Esophagus muscularis mucosa (tissue), 4 donors: Measurements from ENCODE around the gene NDUFS7. TPM values are rescaled to one million over a fixed set of nuclear protein-coding genes. Genes with fewer than 3 reads are reported as not detected.

Experiments
- DNase-seq: peaks from one replicate; pipeline ENCODE4 v3.0.0-alpha.2; 2017; ENCODE audit errors: extremely low spot score
- H3K27ac ChIP-seq, 4 donors: fragments of 200-600 bp; sonication (generic); replicated peaks in 1 of 4; 1 replicate in 3 of 4; 2 replicates in 1 of 4; pipeline ENCODE4 v1.5.1; 2016 to 2019; ENCODE audit warnings: mild to moderate bottlenecking in 1 of 4
- H3K27me3 ChIP-seq, 4 donors: fragments of 200-600 bp; sonication (generic); one replicate each; pipeline versions ENCODE4 v1.5.1 to v1.6.0; 2016 to 2019
- H3K36me3 ChIP-seq, 4 donors: fragments of 200-600 bp; sonication (generic); one replicate each; pipeline ENCODE4 v1.5.1; 2016 to 2019
- H3K4me1 ChIP-seq, 4 donors: fragments of 200-600 bp; sonication (generic); one replicate each; pipeline ENCODE4 v1.5.1; 2016 to 2019
- H3K4me3 ChIP-seq, 4 donors: fragments of 200-600 bp; sonication (generic); 1 replicate in 2 of 4; 2 replicates in 2 of 4; pipeline ENCODE4 v1.5.1; 2016 to 2019; ENCODE audit warnings: mild to moderate bottlenecking in 4 of 4, moderate library complexity in 1 of 4
- H3K9me3 ChIP-seq, 4 donors: fragments of 200-600 bp; sonication (generic); 1 replicate in 3 of 4; 2 replicates in 1 of 4; pipeline ENCODE4 v1.5.1; 2016 to 2019
- EP300 ChIP-seq: sonication (generic); formaldehyde crosslinking; IDR thresholded peaks from one replicate; pipeline ENCODE4 v1.6.1; 2017; ENCODE audit warnings: antibody characterized with exemption
- POLR2A ChIP-seq: fragments of 450-650 bp; IDR thresholded peaks from one replicate; pipeline ENCODE4 v1.6.1; 2017; ENCODE audit warnings: antibody characterized with exemption, moderate library complexity, mild to moderate bottlenecking, low read depth
- POLR2AphosphoS5 ChIP-seq, 2 donors: sonication (generic); formaldehyde crosslinking; IDR thresholded peaks; one replicate each; pipeline ENCODE4 v1.6.1; 2017; ENCODE audit warnings: antibody characterized with exemption in 2 of 2
- WGBS: methylation state at CpG from one replicate; pipeline ENCODE4 v1.1.5; 2018; 5-methylcytosine and 5-hydroxymethylcytosine counted together
- intact Hi-C: fragments of 100-400 bp; cut with DNase I; formaldehyde crosslinking; loops from one replicate; pipeline ENCODE4 v1.15.1; 2023
- total RNA-seq, 4 donors: library from RNA; depleted of rRNA; stranded (reverse); fragments of >200 nt; gene quantifications; one replicate each; pipeline versions ENCODE4 v1.1.0 to v1.2.1, GENCODE V29; 2016
- TF ChIP-seq, protein P1 (sequence below), 3 experiments: fragments of 200-600 bp in 2 of 3; fragments of 450-650 bp in 1 of 3; sonication (generic) in 2 of 3; IDR thresholded peaks; one replicate each; pipeline ENCODE4 v1.5.1; 2017 to 2019; ENCODE audit warnings: antibody characterized with exemption in 3 of 3, mild to moderate bottlenecking in 2 of 3, moderate library complexity in 1 of 3

The NDUFS7 gene
- total RNA-seq, 4 donors from 2014 or later, result 85.6 to 110 (median 89.4) TPM

DNA sequence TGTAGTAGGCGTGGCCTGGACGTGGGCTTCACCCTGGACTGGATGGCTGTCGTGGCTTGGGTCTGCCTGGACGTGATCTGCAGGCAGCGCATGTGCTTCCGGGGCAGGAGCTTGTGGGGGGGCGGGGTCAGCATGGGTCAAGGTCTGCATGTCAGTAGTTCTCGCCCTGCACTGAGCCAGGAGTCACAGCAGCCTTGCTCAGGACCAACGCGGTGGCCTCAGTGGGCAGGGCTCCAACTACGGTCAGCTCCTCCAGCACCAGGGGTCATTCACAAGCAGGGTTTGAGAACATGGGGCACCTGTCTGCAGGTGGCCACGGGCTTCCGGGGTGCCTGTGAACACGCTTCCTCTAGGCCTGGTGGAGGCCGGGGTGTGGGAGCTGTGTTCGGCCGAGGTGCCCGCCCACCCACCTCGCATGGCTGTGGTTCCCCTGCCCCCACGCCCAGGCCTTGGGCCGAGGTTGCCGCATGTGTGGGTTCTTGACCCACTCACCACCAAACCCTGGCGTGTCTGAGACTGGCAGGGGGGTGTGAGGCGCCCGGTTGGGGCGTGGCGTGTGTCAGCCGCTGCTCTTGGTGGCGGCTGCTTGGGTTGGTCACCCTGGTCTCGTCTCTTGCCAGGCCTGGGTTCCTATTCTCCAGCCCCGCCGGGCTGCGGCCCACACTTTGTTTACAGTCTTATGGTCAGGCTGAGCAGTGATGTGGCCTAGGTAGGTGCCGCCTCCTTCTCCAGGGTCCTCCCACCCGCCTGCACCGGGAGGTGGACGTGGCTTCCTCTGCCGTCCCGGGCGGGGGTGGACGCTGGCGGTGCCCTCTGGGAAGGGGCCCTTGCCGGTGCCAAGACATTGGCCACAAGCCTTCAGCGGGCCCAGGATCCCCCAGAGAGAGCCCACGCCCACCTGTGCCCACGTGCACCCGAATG, 49.7 kb downstream of the NDUFS7 start:
- H3K4me3 ChIP-seq, result no peak overlapping the region
- intact Hi-C loops, result no loop called here

DNA sequence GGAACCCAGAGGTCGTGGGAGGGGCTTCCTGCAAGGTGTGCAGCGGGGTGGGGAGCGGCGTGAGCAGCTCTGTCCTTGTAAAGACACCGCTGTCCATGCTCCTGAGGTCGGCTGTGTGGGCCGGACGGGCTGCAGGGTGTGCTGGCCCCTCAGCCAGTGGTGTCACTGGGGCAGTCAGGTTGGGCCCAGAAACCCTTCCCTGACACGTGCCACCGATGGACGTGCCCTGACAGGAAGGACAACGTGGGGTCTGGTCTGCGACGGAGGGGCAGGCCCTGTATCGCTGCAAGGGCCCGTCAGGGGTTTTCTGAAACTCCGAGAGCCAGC, 50.3 kb downstream of the NDUFS7 start:
- peaks cover 51 to 70% (median 67%) of the 10 kb centered on the region in 4 donors for H3K36me3 ChIP-seq
- WGBS, result 80% methylated on average over 8 of the region's 17 CpGs
- DNase-seq, result no peak
- no peaks in the 10 kb centered on the region for H3K9me3 ChIP-seq
- H3K27ac ChIP-seq, result no peak overlapping the region
- peaks cover 6 to 11% (median 8%) of the 10 kb centered on the region in 4 donors for H3K4me1 ChIP-seq
- TF ChIP-seq EP300 (no peak), POLR2A (no peak), POLR2AphosphoS5 (IDR thresholded peaks at IDR 0.05) (no peak)
- TF ChIP-seq, protein P1, sequence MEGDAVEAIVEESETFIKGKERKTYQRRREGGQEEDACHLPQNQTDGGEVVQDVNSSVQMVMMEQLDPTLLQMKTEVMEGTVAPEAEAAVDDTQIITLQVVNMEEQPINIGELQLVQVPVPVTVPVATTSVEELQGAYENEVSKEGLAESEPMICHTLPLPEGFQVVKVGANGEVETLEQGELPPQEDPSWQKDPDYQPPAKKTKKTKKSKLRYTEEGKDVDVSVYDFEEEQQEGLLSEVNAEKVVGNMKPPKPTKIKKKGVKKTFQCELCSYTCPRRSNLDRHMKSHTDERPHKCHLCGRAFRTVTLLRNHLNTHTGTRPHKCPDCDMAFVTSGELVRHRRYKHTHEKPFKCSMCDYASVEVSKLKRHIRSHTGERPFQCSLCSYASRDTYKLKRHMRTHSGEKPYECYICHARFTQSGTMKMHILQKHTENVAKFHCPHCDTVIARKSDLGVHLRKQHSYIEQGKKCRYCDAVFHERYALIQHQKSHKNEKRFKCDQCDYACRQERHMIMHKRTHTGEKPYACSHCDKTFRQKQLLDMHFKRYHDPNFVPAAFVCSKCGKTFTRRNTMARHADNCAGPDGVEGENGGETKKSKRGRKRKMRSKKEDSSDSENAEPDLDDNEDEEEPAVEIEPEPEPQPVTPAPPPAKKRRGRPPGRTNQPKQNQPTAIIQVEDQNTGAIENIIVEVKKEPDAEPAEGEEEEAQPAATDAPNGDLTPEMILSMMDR (IDR thresholded peaks at IDR 0.05), result no peak
- H3K4me3 ChIP-seq, result no peak overlapping the region
- intact Hi-C loops, result no loop called here
- no peaks in the 10 kb centered on the region for H3K27me3 ChIP-seq

More for the DNA sequence above, 49.7 kb downstream of the NDUFS7 start:
- 90% methylated on average over 12 of the region's 47 CpGs for WGBS
- Histone ChIP-seq H3K27ac (no peak overlapping the region), H3K27me3 (no peaks in the 10 kb centered on the region), H3K4me1 (peaks cover 4 to 12% (median 6%) of the 10 kb centered on the region in 4 donors), H3K9me3 (no peaks in the 10 kb centered on the region), H3K36me3 (peaks cover 56 to 76% (median 73%) of the 10 kb centered on the region in 4 donors)
- TF ChIP-seq POLR2A (no peak), EP300 (no peak), POLR2AphosphoS5 (IDR thresholded peaks at IDR 0.05) (no peak)
- TF ChIP-seq, protein P1 (IDR thresholded peaks at IDR 0.05), result no peak
- no peak for DNase-seq

DNA sequence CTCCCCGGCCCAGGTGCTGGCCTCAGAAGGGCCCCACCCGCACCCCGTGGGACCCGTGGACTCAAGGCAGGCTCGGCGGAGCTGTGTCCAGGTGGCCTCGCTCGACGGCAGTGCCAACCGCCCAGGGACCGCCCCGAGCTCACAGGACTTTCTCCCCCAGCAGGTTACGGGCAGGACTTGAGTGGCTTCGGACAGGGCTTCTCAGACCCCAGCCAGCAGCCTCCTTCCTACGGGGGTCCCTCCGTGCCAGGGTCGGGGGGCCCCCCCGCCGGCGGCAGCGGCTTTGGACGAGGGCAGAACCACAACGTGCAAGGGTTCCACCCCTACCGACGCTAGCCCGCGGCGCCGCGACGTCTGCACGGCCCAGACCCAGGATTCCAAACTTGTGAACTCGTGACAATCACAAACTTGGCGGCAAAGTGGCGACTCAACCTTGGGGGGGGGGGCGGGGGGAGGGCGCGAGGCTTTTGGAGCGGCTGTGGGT, 50.9 kb downstream of the NDUFS7 start:
- TF ChIP-seq EP300 (no peak), POLR2A (no peak), POLR2AphosphoS5 (IDR thresholded peaks at IDR 0.05) (no peak)
- TF ChIP-seq, protein P1 (IDR thresholded peaks at IDR 0.05), result no peak

DNA sequence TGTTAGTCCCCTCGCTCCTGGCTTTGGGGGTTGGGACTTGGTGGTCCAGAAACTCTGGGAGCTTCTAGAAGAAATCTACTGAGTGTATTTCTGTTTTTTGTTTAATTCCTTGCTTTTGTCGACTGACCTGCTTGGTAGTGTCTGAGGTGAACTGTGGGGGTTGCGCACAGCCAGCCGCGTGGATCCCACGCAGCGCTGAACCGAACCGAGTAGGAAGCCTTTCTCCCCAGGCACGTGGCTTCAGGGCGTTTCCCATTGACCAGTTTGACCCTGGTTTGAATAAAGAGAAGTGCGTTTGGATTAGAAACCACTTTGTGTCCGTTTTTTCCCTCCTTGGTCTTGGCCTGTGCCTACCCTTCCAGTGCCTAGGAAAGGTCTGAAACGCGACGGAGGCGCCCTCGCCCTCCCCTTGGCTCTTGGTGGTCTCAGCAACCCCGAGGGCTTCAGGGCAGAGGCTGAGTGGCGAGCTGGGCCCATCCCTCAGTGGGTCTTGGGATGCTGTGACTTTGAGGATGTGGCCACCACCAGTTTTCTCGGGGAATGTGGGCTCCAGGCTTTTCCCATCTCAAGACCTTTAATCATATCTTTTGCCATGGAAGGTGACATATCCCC, 51.8 kb downstream of the NDUFS7 start:
- Histone ChIP-seq H3K9me3 (no peaks in the 10 kb centered on the region), H3K27me3 (no peaks in the 10 kb centered on the region), H3K27ac (no peak overlapping the region), H3K4me3 (no peak overlapping the region), H3K36me3 (peaks cover 51 to 68% (median 64%) of the 10 kb centered on the region in 4 donors), H3K4me1 (peaks cover 15 to 24% (median 21%) of the 10 kb centered on the region in 4 donors)
- TF ChIP-seq EP300, result no peak
- no peak for TF ChIP-seq POLR2AphosphoS5 (IDR thresholded peaks at IDR 0.05)
- no peak for TF ChIP-seq POLR2A
- TF ChIP-seq, protein P1 (IDR thresholded peaks at IDR 0.05), result no peak
- DNase-seq, result no peak
- WGBS, result 81% methylated on average over 14 of the region's 21 CpGs
- intact Hi-C loops, result no loop called here

More for the DNA sequence above, 50.9 kb downstream of the NDUFS7 start:
- H3K27ac ChIP-seq, result no peak overlapping the region
- H3K4me1 ChIP-seq, result peaks cover 12 to 16% (median 13%) of the 10 kb centered on the region in 4 donors
- H3K4me3 ChIP-seq, result no peak overlapping the region
- intact Hi-C loops, result no loop called here
- H3K27me3 ChIP-seq, result no peaks in the 10 kb centered on the region
- no peak for DNase-seq
- 92% methylated on average over 32 of the region's 39 CpGs for WGBS
- H3K36me3 ChIP-seq, result peaks cover 48 to 68% (median 64%) of the 10 kb centered on the region in 4 donors
- H3K9me3 ChIP-seq, result no peaks in the 10 kb centered on the region
